IPS-20b (cell line): ENCODE measurements around the gene DCAF15.
A peak's percentile ranks its signal among the peaks of the same experiment; 100 is the strongest.
"Not testable (repeated sequence)": the region's sequence is repeated elsewhere in the genome, so short reads cannot be mapped to it uniquely, and the experiment has no call there.

Experiments used
- H3K27ac ChIP-seq: one replicate; pipeline ENCODE4 v1.5.1; 2013; ENCODE audit warnings: low read length
- H3K27me3 ChIP-seq: 2 replicates; pipeline ENCODE4 v1.6.1; 2013; ENCODE audit warnings: mild to moderate bottlenecking, low read length, inconsistent platforms; ENCODE audit not compliant: insufficient read depth
- H3K36me3 ChIP-seq: 2 replicates; pipeline ENCODE4 v1.6.1; 2013; ENCODE audit warnings: low read depth, mild to moderate bottlenecking, inconsistent platforms, low read length, moderate library complexity; ENCODE audit not compliant: insufficient read depth
- H3K4me1 ChIP-seq: 2 replicates; pipeline ENCODE4 v1.6.1; 2013; ENCODE audit warnings: mild to moderate bottlenecking, control low read depth, inconsistent platforms, low read length, moderate library complexity; ENCODE audit not compliant: insufficient read depth
- H3K4me3 ChIP-seq: 2 replicates; pipeline ENCODE4 v1.5.1; 2013; ENCODE audit warnings: mild to moderate bottlenecking, low read length, inconsistent platforms
- H3K9ac ChIP-seq: 2 replicates; pipeline ENCODE4 v1.6.1; 2013; ENCODE audit warnings: low read depth, mild to moderate bottlenecking, inconsistent platforms, low read length, moderate library complexity
- H3K9me3 ChIP-seq: 2 replicates; pipeline ENCODE4 v1.6.1; 2013; ENCODE audit warnings: mild to moderate bottlenecking, low read depth, low read length, inconsistent platforms; ENCODE audit not compliant: insufficient read depth

Gene DCAF15

DNA sequence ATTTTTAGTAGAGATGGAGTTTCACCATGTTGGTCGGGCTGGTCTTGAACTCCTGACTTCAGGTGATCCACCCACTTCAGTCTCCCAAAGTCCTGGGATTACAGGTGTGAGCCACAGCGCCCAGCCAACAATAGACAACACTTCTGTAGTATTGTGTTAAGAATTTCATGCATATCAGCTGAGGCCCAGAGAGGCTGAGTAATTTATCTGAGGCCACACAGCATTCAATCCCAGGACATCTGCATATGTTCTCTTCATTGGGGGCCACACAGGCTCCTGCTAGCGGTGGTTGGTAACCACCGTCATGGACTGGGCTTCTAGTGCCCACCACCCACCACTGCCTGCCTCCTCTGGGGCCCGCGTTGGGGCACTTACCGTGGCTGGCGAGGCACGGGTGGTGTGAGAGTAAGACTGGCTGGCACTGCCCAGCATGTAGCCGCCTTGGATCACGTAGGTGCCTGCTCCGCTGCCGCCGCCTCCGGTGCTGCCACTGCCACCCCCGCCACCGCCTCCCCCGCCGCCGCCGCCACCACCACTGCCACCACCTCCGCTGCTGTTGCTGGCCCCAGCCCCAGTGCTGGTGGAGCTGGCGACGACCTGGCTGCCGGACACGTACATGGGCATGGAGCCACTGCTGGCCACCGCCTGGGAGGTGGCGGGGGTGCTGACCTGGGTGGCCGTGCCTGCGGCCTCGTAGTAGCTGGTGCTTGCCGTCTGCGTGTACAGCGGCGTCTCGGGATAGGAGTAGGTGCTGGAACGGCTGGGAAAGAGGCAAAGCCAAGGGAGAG is 20.3 kb downstream of the DCAF15 start:
- H3K9me3 ChIP-seq = no peaks in the 10 kb centered on the region
- no peaks in the 10 kb centered on the region for H3K4me1 ChIP-seq
- H3K36me3 ChIP-seq = peaks cover 20% of the 10 kb centered on the region
- H3K27me3 ChIP-seq = no peaks in the 10 kb centered on the region
- no peak overlapping the region for H3K9ac ChIP-seq
- no peak overlapping the region for H3K27ac ChIP-seq
- H3K4me3 ChIP-seq = no peak overlapping the region

DNA sequence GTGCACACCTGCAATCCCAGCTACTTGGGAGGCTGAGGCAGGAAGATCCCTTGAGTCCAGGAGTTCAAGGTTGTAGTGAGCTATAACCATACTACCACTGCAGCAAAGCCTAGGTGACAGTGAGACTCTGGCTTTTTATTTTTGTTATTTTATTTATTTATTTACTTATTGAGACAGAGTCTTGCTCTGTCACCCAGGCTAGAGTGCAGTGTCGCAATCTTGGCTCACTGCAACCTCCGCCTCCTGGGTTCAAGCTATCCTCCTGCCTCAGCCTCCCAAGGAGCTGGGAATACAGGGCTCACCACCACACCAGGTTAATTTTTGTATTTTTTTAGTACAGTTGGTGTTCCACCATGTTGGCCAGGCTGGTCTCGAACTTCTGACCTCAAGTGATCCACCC is 21.2 kb downstream of the DCAF15 start:
- H3K27ac ChIP-seq, H3K4me1 ChIP-seq, H3K9me3 ChIP-seq, H3K27me3 ChIP-seq, H3K4me3 ChIP-seq: not testable (repeated sequence)
- peaks cover 17% of the 10 kb centered on the region for H3K36me3 ChIP-seq
- H3K9ac ChIP-seq = peak overlapping the region; percentile 43; the same call in 1 of the 2 replicates

DNA sequence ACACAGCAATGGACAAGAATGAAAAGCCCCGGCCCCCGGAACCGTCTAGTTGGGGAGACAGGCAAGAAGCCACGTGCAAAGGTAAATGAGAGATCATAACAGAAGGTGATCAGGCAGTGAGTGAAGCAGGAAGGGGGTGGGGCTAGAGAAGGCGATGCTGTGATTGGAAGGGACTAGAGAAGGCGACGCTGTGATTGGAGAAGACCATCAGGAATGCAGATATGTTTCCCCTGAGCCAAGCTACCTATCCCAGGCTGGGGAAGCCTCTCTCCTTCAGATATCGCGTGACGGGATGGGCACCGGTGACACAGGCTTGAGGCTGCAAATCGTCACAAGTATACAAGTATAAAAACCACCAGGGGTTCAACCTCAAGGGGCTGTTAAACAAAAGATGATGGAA is 21.8 kb downstream of the DCAF15 start:
- no peaks in the 10 kb centered on the region for H3K27me3 ChIP-seq
- H3K4me3 ChIP-seq = no peak overlapping the region; the same call in 1 of the 2 replicates
- H3K27ac ChIP-seq = no peak overlapping the region
- H3K4me1 ChIP-seq = peaks cover 4% of the 10 kb centered on the region; the same call in 1 of the 2 replicates
- no peaks in the 10 kb centered on the region for H3K9me3 ChIP-seq
- H3K36me3 ChIP-seq = peaks cover 14% of the 10 kb centered on the region
- H3K9ac ChIP-seq = peak overlapping the region; percentile 43; the same call in 1 of the 2 replicates

DNA sequence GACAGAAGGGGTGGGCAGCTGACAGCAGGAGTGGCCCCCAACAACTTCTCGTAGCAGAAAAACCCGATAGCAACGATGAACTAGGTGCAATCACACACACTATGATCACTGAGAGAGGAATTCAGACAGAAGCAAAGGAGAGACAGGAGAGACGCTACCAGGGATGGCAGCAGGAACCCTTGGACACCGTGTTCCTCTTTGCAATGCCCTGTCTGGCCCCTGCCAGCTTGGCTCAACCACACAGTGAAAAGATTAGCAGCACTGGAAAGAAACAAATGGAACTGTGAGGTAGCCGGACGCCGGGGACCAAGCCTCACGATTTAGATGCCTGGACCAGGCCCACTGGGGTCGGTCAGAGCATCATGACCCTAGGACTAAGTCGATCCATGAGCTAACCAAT is 23.6 kb downstream of the DCAF15 start:
- Histone ChIP-seq H3K27me3 (no peaks in the 10 kb centered on the region), H3K9ac (no peak overlapping the region), H3K36me3 (0 out of 2 replicates have a peak, but pooled peaks cover 3% of the 10 kb centered on the region), H3K4me3 (no peak overlapping the region), H3K27ac (no peak overlapping the region), H3K4me1 (peaks cover 8% of the 10 kb centered on the region; the same call in 1 of the 2 replicates), H3K9me3 (no peaks in the 10 kb centered on the region)

DNA sequence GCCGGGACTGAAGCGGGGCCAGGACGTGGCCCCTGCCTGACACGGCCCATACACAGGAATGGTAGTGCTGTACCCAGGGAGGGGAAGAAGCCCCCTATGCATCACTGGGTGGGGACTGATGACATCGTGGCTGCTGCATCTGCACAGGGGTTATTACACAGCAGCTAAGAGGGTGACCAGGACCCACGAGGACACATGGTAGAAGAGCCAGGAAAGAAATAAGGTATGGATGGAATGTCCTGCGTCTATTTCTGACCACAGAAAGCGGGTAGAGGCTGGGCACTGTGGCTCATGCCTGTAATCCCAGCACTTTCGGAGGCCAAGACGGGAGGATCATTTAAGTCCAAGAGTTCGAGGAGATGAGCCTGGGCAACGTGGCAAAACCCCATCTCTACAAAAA is 24.1 kb downstream of the DCAF15 start:
- H3K27ac ChIP-seq = no peak overlapping the region
- no peak overlapping the region for H3K4me3 ChIP-seq
- no peaks in the 10 kb centered on the region for H3K27me3 ChIP-seq
- H3K36me3 ChIP-seq = 0 out of 2 replicates have a peak, but pooled peaks cover 3% of the 10 kb centered on the region
- no peaks in the 10 kb centered on the region for H3K9me3 ChIP-seq
- H3K9ac ChIP-seq = no peak overlapping the region
- peaks cover 8% of the 10 kb centered on the region; the same call in 1 of the 2 replicates for H3K4me1 ChIP-seq

DNA sequence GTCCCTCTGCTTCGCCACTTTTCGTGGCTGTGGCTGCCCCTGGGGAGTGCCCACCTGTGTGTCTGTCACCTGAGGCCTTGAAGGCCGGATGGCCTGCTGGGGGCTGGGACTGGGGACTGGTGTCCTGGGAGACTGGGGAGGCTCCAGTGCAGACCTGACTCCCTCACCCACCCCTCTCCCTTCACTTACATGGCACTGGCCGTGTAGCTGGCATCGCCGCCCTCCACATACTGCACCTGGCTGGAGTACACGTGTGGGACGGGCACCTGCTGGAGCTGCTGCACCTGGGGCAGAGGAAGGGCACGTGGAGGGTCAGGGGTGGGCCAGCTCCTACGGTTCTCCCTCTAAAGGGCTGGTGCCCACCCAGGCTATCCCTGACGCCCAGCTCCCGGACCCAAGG is 25.5 kb downstream of the DCAF15 start:
- peak overlapping the region; percentile 41; the same call in 1 of the 2 replicates for H3K9ac ChIP-seq
- H3K4me1 ChIP-seq = peaks cover 8% of the 10 kb centered on the region; the same call in 1 of the 2 replicates
- H3K27ac ChIP-seq = peak overlapping the region; percentile 49
- H3K9me3 ChIP-seq = no peaks in the 10 kb centered on the region
- H3K4me3 ChIP-seq = peak overlapping the region; percentile 34; the same call in 1 of the 2 replicates
- 0 out of 2 replicates have a peak, but pooled peaks cover 3% of the 10 kb centered on the region for H3K36me3 ChIP-seq
- H3K27me3 ChIP-seq = no peaks in the 10 kb centered on the region

DNA sequence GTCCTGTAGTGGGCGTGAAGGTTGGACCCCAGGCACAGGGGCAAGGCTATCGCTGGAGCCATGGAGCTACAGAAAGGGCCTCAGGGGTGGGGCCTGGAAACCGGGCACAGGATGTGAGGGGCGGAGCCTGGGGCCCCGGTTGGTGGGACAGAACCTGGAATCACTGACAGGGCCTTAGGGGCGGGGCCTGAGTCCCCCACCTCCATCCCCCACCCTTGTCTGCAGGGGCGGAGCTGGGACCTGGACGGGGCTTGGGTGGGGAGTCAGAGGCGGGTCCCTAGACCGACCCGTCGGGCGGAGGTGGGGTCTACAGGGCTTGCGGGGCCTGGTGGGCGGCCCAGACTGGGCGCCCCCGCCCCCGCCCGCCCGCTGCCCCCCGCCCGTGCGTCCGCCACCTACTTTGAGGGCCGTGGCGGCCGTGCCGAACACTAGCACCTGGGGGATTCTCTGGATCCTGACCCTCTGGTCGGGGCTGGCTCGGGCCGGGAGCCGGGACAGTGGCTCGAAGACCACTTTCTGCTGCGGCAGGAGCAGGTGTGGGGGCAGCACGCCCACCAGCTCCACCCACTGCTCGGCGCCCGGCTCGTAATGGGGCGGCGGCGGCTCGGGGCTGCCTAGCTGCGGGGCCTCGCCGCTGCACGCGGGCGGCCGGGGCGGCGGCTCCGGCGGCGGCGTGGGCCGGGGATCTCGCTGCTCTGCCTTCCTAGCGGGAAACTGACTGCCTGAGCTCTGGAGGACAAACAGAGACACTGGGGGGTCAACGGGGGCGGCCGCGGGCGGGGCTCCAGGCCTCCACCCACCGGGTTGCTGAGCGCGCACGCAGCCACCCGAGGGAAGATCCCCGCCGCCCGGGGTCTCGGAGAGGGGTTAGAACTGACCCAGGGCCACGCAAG is 26.3 kb downstream of the DCAF15 start:
- Histone ChIP-seq H3K9ac (peak overlapping the region; percentile 74; the same call in 1 of the 2 replicates), H3K27me3 (no peaks in the 10 kb centered on the region), H3K27ac (peak overlapping the region; percentile 49), H3K36me3 (0 out of 2 replicates have a peak, but pooled peaks cover 3% of the 10 kb centered on the region), H3K4me3 (peak overlapping the region; percentile 62), H3K4me1 (peaks cover 8% of the 10 kb centered on the region; the same call in 1 of the 2 replicates), H3K9me3 (no peaks in the 10 kb centered on the region)

DNA sequence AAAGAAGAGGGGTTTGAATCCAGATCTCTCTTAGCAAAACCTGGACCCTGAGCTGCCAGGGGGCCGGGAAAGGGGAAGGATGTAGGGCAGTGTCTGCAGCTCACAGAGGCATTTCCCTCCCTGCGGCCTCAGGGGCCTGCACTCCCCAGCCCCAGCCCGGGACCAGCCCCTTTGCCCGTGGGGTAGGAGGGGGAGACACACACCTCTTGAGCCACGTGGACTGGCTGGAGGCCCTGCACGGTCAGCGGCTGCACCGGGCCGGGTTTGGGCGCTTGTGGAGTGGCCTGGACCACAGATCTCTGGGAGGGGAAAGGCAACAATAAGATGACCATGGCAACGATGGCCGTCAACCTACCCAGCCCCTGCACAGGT is 26.9 kb downstream of the DCAF15 start:
- Histone ChIP-seq H3K4me1 (peaks cover 8% of the 10 kb centered on the region; the same call in 1 of the 2 replicates), H3K27ac (no peak overlapping the region), H3K9ac (peak overlapping the region; percentile 74; the same call in 1 of the 2 replicates), H3K27me3 (no peaks in the 10 kb centered on the region), H3K9me3 (no peaks in the 10 kb centered on the region), H3K4me3 (peak overlapping the region; percentile 62), H3K36me3 (0 out of 2 replicates have a peak, but pooled peaks cover 3% of the 10 kb centered on the region)

DNA sequence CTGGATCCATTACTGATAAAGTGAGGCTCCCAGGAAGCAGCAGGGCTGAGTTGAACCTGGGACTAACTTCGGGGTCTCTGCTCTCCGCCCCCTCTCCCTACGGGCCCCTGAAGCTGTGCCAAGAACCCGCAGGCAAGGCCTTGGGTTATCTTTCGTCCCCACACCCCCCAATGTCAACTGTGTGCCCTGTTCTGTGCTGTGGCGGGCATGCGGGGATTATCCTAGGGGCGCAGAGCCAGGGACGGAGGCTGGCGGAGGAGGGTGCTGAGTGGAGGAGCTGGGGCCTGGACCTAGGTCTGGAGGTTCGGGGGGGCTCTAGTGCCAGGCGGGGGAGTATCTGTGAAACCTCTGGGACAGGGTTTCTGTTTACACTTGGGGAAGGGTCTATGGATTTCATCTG is 27.4 kb downstream of the DCAF15 start:
- 0 out of 2 replicates have a peak, but pooled peaks cover 3% of the 10 kb centered on the region for H3K36me3 ChIP-seq
- H3K4me1 ChIP-seq = peaks cover 8% of the 10 kb centered on the region; the same call in 1 of the 2 replicates
- no peak overlapping the region for H3K27ac ChIP-seq
- H3K9ac ChIP-seq = peak overlapping the region; percentile 74; the same call in 1 of the 2 replicates
- no peaks in the 10 kb centered on the region for H3K27me3 ChIP-seq
- no peaks in the 10 kb centered on the region for H3K9me3 ChIP-seq
- H3K4me3 ChIP-seq = peak overlapping the region; percentile 62; the same call in 1 of the 2 replicates

DNA sequence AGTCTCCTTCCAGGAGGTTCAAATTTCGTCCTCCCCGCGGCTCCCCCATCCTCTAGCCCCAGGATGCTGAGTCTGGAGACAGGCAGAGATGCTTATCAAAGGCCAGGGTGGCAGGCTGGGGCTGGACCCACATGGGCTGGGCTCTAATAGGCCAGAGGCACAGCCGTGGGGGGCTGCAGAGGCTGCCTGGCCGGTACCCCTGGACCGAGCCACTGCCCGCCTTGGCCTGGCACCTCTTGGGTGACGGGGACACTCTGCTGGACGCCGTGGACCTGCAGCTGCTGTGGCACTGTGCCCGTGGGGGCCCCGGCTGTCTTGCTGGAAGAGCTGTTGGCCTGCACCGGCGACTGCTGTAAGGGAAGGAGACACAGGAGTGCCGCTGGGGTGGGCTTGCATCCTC is 28.0 kb downstream of the DCAF15 start:
- Histone ChIP-seq H3K27me3 (no peaks in the 10 kb centered on the region), H3K27ac (no peak overlapping the region), H3K36me3 (0 out of 2 replicates have a peak, but pooled peaks cover 3% of the 10 kb centered on the region), H3K4me3 (no peak overlapping the region), H3K9me3 (no peaks in the 10 kb centered on the region), H3K9ac (no peak overlapping the region), H3K4me1 (peaks cover 9% of the 10 kb centered on the region)

DNA sequence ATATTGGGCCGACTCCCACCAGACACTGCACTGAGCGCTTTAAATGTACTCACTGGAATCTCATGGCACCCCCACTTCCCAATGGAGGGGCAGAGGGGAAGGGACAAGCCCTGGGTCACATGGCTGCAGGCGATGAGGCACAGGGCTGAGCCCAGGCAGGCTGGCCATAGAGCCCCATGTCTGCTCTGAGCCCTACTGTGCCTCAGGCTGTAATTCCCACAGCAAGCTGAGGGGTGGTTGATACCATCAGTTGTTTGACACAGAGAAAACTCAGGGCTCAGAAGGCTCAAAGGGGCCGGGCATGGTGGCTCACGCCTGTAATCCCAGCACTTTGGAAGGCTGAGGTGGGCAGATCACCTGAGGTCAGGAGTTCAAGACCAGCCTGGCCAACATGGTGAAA is 28.7 kb downstream of the DCAF15 start:
- Histone ChIP-seq H3K27me3 (no peaks in the 10 kb centered on the region), H3K9ac (no peak overlapping the region), H3K9me3 (no peaks in the 10 kb centered on the region), H3K36me3 (0 out of 2 replicates have a peak, but pooled peaks cover 3% of the 10 kb centered on the region), H3K27ac (no peak overlapping the region), H3K4me1 (peaks cover 16% of the 10 kb centered on the region), H3K4me3 (no peak overlapping the region)
